NCI-H2196 (cell line): ENCODE results near the gene MCC.
"Not testable (repeated sequence)": the region's sequence is repeated elsewhere in the genome, so short reads cannot be mapped to it uniquely, and the experiment has no call there.

Source experiments
- DNase-seq: peaks from one replicate; lab custom pipeline; 2025; ENCODE audit not compliant: unreplicated experiment; lab: John Stamatoyannopoulos, UW

Gene MCC

DNA sequence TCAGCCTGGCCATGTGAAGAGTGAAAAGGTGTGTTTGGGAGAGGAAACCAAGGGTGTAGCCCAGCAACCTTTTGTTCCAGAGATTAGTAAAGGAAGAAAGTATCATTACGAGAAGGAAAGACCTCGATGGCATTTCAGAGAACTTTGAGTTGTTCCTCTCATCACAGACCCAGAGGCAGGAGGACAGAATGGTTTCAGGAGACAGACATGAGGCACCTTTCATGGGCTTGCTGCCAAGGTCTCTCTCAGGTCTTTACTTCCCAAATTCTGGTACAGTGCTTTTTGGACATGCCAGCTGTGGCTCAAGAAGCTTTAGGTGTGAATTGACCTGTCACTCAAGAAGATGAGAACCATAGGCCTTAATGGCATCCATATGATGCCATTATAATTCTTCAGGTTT, 2.8 kb upstream of the MCC start:
- no peak for DNase-seq

DNA sequence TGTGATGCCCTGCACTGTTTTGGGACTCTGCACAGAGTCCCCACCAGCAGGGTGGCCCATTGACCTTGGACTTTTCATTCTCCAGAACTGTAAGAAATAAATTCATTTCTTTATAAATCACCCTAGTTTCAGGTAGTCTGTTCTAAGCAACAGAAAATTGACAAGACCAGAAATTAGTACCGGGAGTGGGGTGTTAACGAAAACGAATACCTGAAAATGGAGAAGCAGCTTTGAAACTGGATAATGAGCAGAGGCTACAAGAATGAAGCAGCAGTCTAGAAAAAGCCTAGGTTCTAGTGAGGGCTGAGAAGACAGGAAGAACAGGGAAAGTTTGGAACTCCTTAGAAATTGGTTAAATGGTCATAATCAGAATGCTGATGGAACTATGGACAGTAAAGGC, 2.1 kb upstream of the MCC start:
- no peak for DNase-seq

DNA sequence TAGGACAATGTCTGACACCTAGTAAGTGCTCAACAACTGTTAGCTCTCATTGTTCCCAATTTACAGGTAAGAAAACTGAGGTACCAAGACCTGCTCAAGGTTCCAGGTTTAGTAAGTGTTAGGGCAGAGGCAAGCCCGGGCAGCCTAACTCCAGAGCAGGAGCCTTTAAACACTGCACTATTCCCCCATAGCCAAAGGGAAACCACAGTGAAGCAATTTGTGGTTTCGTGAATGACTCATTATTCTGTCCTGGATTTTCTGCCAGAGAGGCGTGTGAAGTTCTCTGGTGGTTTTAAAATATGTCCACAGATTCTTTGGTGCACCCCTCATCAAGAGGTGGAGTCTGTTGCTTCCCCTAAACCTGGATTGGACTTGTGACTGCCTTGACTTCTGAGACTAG, 1.0 kb upstream of the MCC start:
- peak; percentile 5 for DNase-seq

DNA sequence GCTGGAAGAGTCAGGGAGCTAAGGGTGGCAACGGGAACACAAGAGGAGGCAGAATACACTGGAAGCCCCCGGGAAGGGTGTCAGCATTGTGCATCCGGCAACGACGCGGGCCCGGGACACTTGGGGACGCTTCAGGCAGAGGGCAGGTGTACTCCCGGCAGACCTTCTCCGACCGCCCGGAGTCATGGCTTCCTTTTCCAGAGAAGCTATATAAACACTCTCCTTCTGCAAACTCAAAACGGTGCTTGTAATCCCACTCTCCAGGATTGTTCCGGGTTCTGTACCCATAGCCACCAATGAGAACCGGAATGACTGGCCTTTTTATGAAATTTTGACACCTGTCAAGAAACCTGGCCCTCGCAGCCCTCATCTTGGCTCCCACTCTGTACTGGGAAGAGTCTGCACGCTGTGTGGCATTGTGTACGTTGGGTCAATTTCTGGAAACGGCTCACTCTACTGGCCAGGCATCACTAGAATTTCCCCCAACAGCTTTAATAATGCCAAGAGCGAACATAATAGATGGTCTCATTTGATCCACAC, 462 bp upstream of the MCC start:
- DNase-seq: no peak

DNA sequence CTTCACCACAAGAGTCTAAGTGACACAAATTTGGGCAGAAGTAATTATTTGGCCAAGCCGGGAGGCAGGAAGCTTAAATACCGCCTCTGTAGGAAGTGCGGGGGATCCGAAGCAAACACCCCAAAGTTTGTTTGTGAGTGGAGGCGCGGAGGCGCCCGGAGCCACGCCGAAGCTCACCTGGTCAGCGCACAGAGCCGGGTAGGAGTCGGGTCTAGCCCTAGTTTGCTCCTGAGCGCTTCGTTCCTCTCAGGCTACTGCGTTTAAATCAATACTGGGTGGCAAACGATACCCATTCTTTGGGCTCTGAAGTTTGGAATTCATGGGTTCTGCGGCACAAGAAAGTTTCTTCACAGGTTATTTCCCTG, 855 bp downstream of the MCC start:
- no peak for DNase-seq

DNA sequence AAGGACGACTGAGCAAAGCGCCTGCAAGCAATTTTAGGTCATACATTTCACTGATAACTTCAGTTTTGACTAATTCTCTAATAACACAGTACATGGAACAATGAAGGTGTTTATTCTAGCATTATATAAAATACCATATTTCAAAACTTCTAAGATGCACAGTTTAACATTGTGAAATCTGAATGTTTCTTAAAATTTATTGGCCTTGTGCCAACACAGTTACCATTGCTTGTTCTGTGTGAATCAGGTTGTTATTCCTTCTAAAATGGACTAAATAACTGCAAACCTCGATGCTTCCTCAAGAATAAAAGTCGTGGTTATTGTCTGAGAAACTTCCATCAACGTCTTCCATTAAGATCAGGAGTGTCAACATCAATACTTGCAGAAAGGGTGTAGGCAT, 8.0 kb downstream of the MCC start:
- no peak for DNase-seq

DNA sequence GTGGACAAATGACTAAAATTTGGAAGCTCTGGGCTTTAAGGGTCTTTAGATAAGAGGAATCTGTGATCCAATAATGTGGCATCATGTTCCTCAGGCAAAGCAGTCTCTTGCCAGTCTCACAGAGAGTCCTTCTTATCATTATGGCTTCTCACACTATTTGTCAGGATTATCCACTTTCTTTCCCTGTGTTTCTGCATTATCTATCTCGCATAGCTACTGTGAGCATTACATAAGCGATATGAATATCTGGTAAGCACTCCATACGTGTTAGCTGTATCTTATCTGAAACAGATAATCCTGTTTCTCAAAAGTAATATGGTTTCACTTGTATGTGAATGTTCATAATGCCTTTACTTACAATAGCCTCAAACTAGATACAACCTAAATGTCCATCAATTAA, 9.6 kb downstream of the MCC start:
- no peak for DNase-seq

DNA sequence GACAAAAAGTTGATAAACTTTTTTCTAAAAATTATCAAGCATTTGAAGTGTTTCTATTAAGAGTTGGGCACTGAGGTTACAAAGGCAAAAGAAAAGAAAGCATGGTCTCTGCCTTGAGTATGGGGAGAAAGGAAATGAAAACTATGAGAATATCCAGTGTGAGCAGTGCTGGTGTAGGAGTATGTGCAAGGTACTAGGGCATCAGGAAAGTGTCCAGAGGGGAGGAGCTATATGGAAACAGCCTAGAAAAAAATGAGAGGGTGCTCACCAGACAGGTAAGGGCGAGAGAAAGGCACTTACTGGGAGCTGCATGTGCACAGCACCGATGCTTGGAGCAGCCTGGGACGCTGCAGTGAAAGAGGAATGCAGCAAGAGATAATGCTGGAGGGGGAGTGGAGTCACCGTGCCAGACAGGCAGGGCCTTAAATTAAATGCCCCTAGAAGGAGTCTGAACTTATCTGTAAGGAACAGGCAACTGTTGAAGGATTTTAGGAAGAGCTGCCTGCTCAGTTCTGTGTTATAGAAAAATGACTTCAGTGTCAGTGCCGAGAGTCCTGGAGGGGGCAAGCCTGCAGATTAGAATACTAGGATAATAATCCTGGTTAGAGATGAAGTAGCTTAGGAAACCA, 14.0 kb downstream of the MCC start:
- DNase-seq: no peak

DNA sequence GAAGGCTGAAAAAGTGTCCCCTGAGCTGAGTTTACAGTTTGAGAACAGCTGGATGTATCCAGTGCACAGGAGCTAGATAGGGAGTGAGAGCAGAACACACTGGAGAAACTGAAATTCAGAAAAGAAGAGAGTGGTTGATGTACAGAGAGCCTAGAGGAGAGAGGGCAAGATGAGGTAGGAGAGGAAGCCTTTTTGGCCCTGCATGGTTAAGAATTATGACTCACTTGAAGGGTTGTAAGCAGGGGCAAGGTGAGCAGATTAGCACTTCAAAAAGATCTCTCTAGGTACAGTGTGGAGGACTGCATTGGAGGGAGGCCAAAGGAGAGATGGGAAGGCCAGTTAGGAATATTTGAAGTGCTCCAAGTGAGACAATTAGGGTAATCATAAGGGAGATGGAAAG, 25.2 kb downstream of the MCC start:
- DNase-seq: no peak

DNA sequence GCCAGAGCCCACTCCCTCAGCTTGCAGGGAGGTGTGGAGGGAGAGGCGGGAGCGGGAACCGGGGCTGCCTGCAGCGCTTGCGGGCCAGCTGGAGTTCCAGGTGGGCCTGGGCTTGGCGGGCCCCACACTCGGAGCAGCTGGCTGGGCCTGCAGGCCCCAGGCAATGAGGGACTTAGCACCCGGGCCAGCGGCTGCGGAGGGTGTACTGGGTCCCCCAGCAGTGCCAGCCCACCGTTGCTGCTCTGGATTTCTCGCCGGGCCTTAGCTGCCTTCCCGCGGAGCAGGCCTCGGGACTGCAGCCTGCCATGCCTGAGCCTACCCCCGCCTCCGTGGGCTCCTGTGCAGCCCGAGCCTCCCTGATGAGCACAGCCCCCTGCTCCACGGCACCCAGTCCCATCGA, 31.1 kb downstream of the MCC start:
- not testable (repeated sequence) for DNase-seq

DNA sequence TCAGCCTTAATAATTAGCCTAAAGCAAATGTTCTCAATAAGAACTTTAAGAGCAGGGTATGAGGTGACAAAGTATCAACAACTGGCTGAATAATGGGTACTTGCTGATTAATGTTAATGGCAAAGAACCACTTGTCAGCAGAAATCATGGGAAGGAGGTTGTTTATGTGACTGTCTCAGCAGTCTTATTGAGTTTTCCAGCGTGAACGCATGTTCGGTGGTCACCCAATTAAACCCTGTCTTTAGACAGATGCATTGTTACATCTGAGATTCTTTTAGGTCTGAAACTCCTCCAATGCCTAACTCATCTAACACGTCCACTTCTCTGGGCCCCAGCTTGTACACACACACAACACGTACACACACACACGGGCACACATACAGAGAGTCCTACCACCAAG, 35.3 kb downstream of the MCC start:
- no peak for DNase-seq

DNA sequence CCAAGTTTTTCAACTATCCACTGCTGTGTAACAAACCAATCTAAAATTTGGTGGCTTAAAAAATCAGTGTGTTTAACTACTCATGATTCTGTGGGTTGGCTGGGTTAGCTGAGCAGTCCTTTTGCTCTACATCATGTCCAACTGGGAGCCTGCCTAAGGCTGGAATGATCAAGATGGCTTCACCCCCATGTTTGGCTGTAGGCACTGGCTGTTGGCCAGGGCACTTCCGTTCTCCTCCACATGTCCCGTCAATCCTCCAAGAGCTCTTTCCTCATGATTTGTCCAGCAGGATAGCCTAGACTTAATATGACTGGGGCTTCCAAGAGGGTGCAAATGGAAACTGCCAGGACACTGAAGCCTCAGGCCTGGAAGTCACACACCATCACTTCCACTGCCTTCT, 36.5 kb downstream of the MCC start:
- no peak for DNase-seq

DNA sequence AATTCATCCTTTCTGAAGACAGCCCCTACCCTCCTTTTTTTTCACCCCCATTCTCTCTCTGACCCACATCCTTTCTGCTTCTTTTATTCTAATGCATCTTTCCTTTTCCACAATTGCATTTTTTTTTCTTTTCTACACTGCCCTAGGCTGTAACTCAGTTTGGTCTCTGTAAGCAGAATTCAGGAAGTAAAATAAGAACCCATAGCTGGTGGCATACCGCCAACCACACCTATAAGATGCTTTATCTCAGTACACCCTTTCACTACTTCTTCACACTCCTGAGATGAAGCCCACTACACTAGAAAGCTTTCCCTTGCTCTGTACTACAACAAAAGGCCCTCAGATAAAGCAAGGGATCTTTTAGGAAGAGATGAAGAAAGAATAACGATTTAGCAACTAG, 37.3 kb downstream of the MCC start:
- no peak for DNase-seq

DNA sequence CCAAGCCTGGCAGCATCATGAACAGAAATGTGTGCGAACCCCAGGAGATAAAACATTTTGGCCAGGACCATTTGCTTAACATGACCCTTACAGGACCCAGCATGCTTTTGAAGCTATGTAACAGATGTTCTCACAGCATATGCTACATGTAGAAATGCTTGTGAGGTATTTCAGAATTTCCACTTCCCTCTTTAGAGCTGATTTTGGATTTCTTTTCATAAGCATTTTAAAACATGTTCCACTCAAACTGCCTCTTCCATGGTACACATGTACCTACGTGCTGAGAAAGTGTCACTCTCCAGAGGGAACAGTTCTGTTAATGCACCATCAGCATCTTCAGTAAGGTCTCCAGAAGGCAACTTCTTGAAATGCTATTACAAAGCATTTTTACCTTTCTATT, 37.8 kb downstream of the MCC start:
- DNase-seq: no peak

DNA sequence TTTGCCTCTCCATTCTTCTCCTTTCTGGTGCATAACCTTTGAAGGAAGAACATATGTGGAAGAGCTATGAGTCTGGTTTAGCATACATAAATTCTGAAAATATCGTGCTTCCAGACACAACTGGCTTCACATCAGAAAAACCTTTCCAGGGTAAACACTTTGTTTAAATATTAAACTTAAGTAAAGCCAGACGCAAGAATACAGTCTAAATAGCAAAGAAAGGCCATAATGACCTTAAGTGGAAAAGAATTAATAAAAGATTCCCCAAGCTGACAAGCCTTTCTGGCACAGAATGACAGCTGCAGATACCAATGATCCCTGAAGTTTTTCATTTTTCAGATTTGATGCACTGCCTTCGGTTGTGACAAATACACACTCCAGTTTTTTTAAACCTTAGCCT, 40.0 kb downstream of the MCC start:
- DNase-seq: no peak

DNA sequence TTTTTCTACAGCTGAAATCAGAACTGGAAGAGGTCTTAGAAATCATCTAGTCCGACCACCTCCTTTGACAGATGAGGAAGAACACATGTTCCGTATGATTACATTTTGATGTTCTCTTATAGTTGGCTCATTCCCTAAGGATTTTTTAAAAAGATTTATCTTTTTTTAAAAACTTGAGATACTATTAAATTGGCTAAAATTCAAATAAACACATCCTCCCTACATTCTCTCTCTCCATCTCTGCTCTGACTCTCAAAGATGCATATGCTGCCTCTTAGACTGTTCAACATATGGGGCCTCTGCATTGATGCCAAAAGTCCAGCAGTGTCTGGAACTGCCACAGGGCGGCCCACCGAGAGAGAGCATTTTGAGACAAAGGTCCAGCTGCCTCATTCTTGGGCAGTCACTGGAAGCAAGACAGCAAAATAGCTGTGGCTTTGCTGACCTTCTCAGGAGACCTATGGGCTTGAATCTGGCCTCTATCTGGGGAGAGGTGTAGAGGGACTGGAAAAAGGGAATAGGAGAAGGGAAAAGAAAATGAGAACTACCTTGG, 40.7 kb downstream of the MCC start:
- DNase-seq: no peak

DNA sequence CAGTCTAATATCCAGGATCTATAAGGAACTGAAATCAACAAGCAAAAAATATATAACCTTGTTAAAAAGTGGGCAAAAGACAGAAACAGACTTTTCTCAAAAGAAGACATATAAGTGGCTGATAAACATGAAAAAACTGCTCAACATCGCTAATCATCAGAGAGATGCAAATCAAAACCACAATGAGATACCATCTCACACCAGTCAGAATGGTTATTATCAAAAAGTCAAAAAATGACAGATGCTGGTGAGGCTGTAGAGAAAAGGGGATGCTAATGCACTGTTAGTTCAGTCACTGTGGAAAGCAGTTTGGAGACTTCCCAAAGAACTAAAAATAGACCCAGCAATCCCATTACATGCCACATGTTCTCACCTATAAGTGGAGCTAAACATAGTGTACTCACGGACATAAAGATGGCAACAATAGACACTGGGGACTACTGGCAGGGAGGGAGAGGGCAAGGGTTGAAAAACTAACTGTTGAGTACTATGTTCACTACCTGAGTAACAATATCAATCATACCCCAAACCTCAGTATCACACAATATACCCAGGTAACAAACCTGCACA, 41.8 kb downstream of the MCC start:
- DNase-seq: no peak

DNA sequence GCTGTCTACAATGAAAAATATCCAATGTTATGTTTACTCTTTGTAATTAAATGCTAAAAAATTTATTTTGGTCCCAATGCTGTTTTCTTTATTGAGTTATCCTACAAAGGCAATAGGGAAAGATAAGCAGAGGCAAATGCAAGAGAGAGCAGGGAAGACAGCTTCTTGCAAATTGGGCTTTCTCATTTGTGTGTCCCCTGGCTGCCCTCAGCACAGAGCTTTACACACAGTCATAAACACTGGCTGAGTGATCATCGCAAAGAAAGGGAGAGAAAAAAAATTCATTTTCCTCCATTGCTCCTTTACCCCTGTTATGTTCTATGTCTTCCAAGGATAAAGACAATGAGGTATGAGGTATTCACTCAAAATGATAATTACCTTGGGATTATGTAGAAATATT, 51.1 kb downstream of the MCC start:
- DNase-seq: no peak

DNA sequence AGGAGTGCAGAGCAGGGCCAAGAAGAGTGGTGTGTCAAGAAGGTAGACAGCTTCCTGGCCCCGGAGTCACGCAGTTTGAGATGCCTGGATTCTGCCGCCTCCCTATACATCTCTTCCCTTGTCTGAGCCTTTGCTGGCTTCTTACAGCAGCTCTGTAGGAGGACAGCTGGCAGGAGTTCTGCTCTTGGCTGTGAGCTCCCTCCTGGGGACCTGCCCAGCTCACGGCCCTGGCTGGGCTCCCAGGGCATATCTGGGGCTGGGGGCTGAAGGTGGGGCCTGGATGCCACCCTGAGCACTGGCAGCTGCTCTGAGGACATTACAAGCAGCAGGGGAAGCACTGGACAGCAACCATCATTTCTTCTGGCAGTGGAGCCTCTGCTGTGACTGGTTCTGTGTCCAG, 52.7 kb downstream of the MCC start:
- no peak for DNase-seq

DNA sequence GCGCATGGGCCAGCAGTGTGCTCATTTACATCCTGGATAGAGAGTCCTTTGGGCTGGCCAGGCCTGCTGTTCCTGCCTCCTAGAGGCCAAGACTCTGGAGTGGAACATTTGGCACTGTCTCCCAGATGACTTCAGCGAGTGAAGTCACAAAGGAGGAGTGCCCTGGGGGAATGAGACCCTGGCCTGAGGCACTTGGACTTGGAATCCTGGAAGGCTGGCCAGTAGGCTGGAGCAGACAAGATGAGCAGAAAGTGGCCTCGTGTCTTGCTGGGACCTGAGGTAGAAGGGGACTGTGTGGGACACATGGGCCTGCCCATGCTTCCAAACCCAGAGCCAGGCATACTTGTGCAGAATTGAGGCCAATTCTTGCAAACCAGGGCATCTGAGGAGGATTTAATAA, 53.4 kb downstream of the MCC start, which contains the start of gene TSSK1B:
TSSK1B (minus strand) TSS at position 101 of the 400 bp plus-strand sequence. CDS start 150 bp downstream, outside the sequence.
- DNase-seq: no peak

DNA sequence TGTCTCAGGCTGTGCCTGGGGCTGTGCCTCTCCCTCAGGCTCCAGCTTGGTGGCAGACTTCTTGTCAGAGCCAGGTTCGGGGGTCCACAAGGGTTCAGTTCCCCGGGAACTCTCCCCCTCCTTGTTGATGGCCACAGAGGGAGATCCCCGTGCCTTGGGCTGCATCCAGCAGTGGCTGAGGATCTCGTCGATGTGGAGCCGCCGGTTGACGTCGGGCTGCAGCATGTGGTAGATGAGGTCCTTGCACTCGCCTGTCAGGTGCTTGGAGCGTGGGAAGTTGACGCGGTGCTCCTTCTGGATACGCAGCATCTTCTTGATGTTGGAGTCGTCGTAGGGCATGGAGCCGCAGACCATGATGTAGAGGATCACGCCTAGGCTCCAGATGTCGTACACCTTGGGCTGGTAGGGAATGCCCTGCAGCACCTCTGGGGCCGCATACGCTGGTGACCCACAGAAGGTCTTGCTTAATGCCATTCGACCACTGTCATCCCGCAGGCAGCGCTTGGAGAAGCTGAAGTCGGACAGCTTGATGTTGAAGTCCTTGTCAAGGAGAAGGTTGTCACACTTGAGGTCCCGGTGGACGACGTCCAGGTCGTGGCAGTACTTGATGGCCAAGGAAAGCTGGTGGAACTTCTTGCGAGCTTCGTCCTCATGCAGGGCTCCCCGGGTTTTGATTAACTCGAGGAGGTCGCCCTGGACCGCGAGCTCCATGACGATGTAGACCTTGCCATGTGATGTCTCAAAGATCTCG, 54.2 kb downstream of the MCC start:
- DNase-seq: no peak

DNA sequence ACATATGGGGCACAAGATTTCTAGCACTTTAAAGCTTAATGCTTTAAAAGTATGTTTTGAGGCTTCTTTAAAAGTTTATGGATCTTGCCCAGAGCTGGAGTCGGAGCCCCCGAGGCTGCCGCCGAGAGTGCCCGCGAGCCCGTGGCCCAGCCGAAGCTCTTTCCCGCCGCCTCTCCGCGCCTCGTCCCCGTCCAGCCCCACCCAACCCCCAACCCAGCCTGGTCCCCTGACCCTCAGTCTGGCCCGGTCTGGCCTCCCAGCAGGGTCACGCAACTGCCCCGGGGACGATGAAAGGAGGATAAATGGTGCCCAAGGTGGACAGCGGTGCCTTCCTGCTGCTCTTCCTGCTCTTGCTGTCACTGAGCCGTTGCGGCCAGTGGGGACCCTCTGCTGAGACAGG, 55.2 kb downstream of the MCC start:
- no peak for DNase-seq
